Loucy (cell line): ENCODE data around the gene TLCD3B.
"Not testable (repeated sequence)": the region's sequence is repeated elsewhere in the genome, so short reads cannot be mapped to it uniquely, and the experiment has no call there.

ENCODE experiments used
- H2AFZ ChIP-seq: fragments of 200-600 bp; sonication (generic); 2 replicates; pipeline ENCODE4 v1.6.0; 2016; ENCODE audit warnings: antibody characterized with exemption, mild to moderate bottlenecking, low read length, moderate library complexity
- H3F3A ChIP-seq: fragments of 200-600 bp; 2 replicates; pipeline ENCODE4 v1.6.0; 2016; ENCODE audit warnings: antibody characterized with exemption, low read depth, mild to moderate bottlenecking
- H3K27me3 ChIP-seq: fragments of 200-600 bp; sonication (generic); 2 replicates; pipeline ENCODE4 v1.6.1; 2014; ENCODE audit warnings: low read length, mild to moderate bottlenecking; ENCODE audit not compliant: insufficient read depth, poor library complexity, severe bottlenecking
- H3K36me3 ChIP-seq: fragments of 200-600 bp; sonication (generic); 2 replicates; pipeline ENCODE4 v1.6.1; 2016; ENCODE audit warnings: low read length; ENCODE audit not compliant: insufficient read depth
- H3K4me1 ChIP-seq: fragments of 200-600 bp; sonication (generic); 2 replicates; pipeline ENCODE4 v1.5.1; 2014; ENCODE audit warnings: low read length, mild to moderate bottlenecking; ENCODE audit not compliant: insufficient read depth, poor library complexity, severe bottlenecking
- H3K4me2 ChIP-seq: fragments of 200-600 bp; sonication (generic); 2 replicates; pipeline ENCODE4 v1.6.0; 2014; ENCODE audit warnings: antibody characterized with exemption, low read length, low read depth, mild to moderate bottlenecking; ENCODE audit not compliant: poor library complexity, severe bottlenecking
- H3K4me3 ChIP-seq: fragments of 200-600 bp; sonication (generic); 2 replicates; pipeline ENCODE4 v1.5.1; 2014; ENCODE audit warnings: low read length, mild to moderate bottlenecking, mixed read lengths; ENCODE audit not compliant: poor library complexity, severe bottlenecking
- H3K79me2 ChIP-seq: fragments of 200-600 bp; sonication (generic); 2 replicates; pipeline ENCODE4 v1.6.1; 2014; ENCODE audit warnings: low read length; ENCODE audit not compliant: insufficient read depth
- H3K9ac ChIP-seq: fragments of 200-600 bp; sonication (generic); 2 replicates; pipeline ENCODE4 v1.6.0; 2014; ENCODE audit warnings: mild to moderate bottlenecking, low read depth, low read length, moderate library complexity; ENCODE audit not compliant: poor library complexity, severe bottlenecking
- H3K9me2 ChIP-seq: fragments of 200-600 bp; sonication (generic); replicated peaks from 2 replicates; pipeline ENCODE4 v1.6.1; 2016; ENCODE audit warnings: low read depth, low read length, mixed read lengths
- H3K9me3 ChIP-seq: fragments of 200-600 bp; sonication (generic); 2 replicates; pipeline ENCODE4 v1.6.1; 2014; ENCODE audit warnings: mild to moderate bottlenecking, antibody characterized with exemption, low read length, low read depth; ENCODE audit not compliant: insufficient read depth
- H4K20me1 ChIP-seq: fragments of 200-600 bp; sonication (generic); 2 replicates; pipeline ENCODE4 v1.6.0; 2014; ENCODE audit warnings: antibody characterized with exemption, low read length, mild to moderate bottlenecking; ENCODE audit not compliant: insufficient read depth, poor library complexity, severe bottlenecking
- CTCF ChIP-seq: fragments of 200-600 bp; sonication (generic); conservative IDR thresholded peaks from 2 replicates; pipeline ENCODE4 v1.5.1; 2014; ENCODE audit warnings: mild to moderate bottlenecking, antibody characterized with exemption, low read length
- EZH2phosphoT487 ChIP-seq: fragments of 200-600 bp; IDR thresholded peaks from 2 replicates; pipeline ENCODE4 v1.6.1; 2018; ENCODE audit warnings: antibody characterized with exemption, mild to moderate bottlenecking, moderate library complexity, borderline replicate concordance

TLCD3B gene

GRCh38 chr16:30023586-30023985 lies 7.5 kb downstream of the TLCD3B start:
- Histone ChIP-seq H3K9ac (no peak overlapping the region), H3K79me2 (no peaks in the 10 kb centered on the region), H4K20me1 (no peaks in the 10 kb centered on the region), H3K36me3 (no peaks in the 10 kb centered on the region), H3K4me1 (peaks cover 4% of the 10 kb centered on the region), H3K27me3 (no peaks in the 10 kb centered on the region), H2AFZ (no peak overlapping the region), H3F3A (no peaks in the 10 kb centered on the region), H3K9me3 (no peaks in the 10 kb centered on the region), H3K9me2 (no peaks in the 10 kb centered on the region), H3K4me3 (no peak overlapping the region), H3K4me2 (no peak overlapping the region)
- no peak for TF ChIP-seq CTCF
- TF ChIP-seq EZH2phosphoT487: no peak

GRCh38 chr16:30022887-30023286 lies 8.2 kb downstream of the TLCD3B start, which contains the start of gene C16orf92:
Gene C16orf92 (plus strand): TSS chr16:30023198. CDS start chr16:30023341, 143 bp downstream.
- Histone ChIP-seq H3K9me2 (no peaks in the 10 kb centered on the region), H2AFZ (no peak within 1 kb of the TSS), H3K9ac (no peak within 1 kb of the TSS), H3K4me3 (no peak within 1 kb of the TSS), H4K20me1 (no peaks in the 10 kb centered on the region), H3F3A (no peaks in the 10 kb centered on the region), H3K4me2 (no peak within 1 kb of the TSS), H3K36me3 (no peaks in the 10 kb centered on the region), H3K27me3 (no peaks in the 10 kb centered on the region), H3K4me1 (peaks cover 4% of the 10 kb centered on the region), H3K9me3 (no peaks in the 10 kb centered on the region), H3K79me2 (no peaks in the 10 kb centered on the region)
- TF ChIP-seq EZH2phosphoT487 (no peak), CTCF (no peak)

GRCh38 chr16:30018731-30019158 lies 12.3 kb downstream of the TLCD3B start:
- Histone ChIP-seq H3K79me2 (no peaks in the 10 kb centered on the region), H2AFZ (no peak overlapping the region), H3F3A (no peaks in the 10 kb centered on the region), H3K36me3 (no peaks in the 10 kb centered on the region), H3K9me3 (no peaks in the 10 kb centered on the region), H4K20me1 (no peaks in the 10 kb centered on the region), H3K4me1 (peaks cover 4% of the 10 kb centered on the region), H3K9ac (no peak overlapping the region), H3K4me2 (no peak overlapping the region), H3K27me3 (no peaks in the 10 kb centered on the region), H3K4me3 (no peak overlapping the region), H3K9me2 (no peaks in the 10 kb centered on the region)
- no peak for TF ChIP-seq CTCF

- H3K9ac ChIP-seq, H3K36me3 ChIP-seq, H3K27me3 ChIP-seq, H3K79me2 ChIP-seq, H3F3A ChIP-seq, H3K4me3 ChIP-seq, H2AFZ ChIP-seq, H3K9me2 ChIP-seq, H4K20me1 ChIP-seq, H3K4me1 ChIP-seq, H3K9me3 ChIP-seq, H3K4me2 ChIP-seq: not testable (repeated sequence)
Measured at GRCh38 chr16:30017937-30018336, 13.1 kb downstream of the TLCD3B start.
